Hepatic stellate cell (primary cell): ENCODE data around the gene PRR36.
"Not testable (repeated sequence)": the region's sequence is repeated elsewhere in the genome, so short reads cannot be mapped to it uniquely, and the experiment has no call there.

Experiments
- DNase-seq: peaks from one replicate; pipeline ENCODE4 v3.0.0; 2011; ENCODE audit warnings: low spot score

The PRR36 gene

GRCh38 chr19:7898967-7899366 is 24.8 kb upstream of the PRR36 start:
- DNase-seq: no peak

DNA sequence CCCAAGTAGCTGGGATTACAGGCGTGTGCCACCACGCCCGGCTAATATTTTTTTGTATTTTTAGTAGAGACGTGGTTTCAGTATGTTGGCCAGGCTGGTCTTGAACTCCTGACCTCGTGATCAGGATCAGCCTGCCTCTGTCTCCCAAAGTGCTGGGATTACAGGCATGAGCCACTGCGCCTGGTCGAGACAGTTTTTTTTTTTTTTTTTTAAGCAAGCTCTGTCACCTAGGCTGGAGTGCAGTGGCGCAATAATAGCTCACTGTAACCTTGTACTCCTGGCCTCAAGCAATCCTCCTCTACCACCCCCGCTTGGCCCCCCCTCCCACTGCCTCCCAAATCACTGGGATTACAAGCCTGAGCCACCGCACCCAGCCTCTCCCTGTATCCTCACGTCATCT is 23.1 kb upstream of the PRR36 start:
- DNase-seq: no peak

DNA sequence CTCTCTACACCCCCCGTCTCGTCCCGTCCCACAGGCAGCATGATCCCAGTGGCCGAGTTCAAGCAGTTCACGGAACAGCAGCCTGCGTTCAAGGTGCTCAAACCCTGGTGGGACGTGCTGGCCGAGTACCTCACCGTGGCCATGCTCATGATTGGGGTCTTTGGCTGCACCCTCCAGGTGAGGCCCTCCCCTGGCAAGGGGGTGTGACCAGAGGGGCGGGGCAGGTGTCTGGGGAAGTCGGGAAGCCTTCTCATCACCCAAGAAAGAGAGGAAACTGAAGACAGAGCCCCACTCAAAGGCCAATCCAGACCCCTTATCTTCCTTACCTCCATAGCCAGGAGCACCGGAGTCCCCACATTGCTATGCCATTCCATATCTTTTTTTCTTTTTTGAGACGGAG is 21.4 kb upstream of the PRR36 start:
- no peak for DNase-seq

GRCh38 chr19:7894612-7895309 is 20.6 kb upstream of the PRR36 start:
- DNase-seq: no peak

DNA sequence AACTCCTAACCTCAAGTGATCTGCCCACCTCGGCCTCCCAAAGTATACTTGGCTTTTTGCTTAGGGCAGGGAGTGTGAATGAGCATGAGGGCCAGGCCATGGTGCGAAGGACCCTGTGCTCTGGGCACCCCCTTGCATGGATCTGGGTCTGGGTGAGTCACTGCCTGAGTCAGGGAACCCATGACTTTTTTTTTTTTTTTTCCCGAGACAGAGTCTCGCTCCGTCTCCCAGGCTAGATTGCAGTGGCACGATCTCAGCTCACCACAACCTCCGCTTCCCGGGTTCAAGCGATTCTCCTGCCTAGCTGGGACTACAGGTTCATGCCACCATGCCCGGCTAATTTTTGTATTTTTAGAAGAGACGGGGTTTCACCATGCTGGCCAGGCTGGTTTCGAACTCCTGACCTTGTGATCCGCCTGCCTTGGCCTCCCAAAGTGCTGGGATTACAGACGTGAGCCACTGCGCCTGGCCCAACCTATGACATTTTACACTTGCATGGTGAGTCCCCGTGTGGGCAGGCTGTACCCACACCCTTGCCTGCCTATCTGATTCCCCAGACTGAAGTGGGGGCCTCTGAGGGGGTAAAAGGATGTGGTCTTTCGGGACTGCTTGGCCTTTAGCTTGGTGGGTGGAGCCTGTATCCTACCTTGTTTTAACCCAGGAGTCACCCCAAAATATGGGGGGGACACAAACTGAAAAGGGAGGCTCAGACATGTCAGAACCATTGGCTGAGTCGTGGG is 19.3 kb upstream of the PRR36 start:
- DNase-seq: not testable (repeated sequence)

DNA sequence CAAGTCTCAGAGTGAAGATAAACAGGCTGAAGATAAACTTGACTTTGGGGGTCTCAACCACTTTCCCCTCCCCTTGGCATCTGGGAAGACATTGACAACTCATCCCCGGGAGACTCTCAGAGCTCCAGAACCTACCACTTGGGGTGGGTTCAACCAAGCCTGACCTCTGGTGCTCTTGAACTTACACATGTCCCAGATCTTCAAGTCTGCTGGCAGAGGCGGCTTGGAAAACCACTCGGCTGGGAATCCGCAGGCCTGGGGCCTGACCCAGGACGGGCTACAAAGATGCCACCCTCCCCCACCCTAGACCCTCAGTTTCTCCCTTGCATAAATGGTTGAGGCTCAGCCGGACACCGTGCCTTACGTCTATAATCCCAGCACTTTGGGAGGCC is 14.6 kb upstream of the PRR36 start:
- no peak for DNase-seq

DNA sequence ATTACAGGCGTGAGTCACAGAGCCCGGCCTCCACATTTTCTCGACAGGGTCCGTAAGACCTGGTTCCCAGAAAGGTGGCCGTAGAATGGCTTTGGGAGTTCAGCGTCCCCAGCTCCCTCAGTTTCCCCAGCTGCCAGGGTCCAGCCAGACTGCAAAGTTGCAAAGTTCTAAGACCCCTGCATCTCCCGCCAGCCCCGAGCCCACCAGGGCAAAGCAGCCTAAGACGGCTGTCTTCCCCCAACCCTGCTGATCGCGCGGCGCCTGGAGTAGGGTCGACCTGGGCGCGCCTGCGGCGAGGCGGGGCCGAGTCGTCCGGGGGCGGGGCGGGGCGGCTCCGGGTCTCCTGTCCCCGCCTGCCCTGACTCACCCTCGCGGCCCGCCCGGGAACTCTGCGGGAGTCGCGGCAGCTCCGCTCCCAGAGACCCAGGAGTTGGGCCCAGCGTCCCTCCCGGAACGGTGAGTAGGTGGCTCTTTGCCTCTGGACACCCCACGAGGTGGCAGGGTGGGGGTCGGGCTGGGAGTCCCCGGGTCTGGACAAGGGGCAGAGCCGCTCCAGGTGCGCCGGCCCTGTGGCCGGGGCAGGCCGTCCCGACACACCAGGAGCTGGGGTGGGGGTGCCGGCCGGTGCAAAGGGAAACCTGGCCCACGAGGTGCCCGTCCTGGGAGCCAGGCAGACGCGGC is 14.1 kb upstream of the PRR36 start, which contains the start of gene LRRC8E:
Gene LRRC8E, plus strand, starts transcription at position 366 of the 681 bp plus-strand sequence. CDS start 7,094 bp downstream, outside the sequence.
- peak; percentile 80 for DNase-seq

- DNase-seq: no peak
Observed at GRCh38 chr19:7887408-7888144, 13.4 kb upstream of the PRR36 start.

DNA sequence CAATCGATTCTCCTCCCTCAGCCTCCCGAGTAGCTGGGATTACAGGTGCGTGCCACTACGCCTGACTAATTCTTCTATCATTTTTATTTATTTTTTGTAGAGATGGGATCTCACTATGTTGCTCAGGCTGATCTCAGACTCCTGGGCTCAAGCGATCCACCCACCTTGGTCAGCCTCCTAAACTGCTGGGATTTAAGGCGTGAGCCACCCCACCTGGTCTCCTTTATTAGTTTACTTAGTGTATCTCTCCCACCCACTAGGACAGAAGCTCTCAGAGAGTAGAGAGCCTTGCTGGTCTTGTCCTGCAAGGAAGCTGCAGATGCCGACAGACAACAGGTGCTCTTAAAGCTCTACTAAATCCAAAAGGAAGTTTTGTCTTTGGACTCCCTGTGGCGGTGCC is 11.6 kb upstream of the PRR36 start:
- DNase-seq: no peak

- DNase-seq: no peak
Observed at GRCh38 chr19:7883796-7884570, 9.8 kb upstream of the PRR36 start.

GRCh38 chr19:7883105-7883504 is 8.9 kb upstream of the PRR36 start:
- DNase-seq: no peak

DNA sequence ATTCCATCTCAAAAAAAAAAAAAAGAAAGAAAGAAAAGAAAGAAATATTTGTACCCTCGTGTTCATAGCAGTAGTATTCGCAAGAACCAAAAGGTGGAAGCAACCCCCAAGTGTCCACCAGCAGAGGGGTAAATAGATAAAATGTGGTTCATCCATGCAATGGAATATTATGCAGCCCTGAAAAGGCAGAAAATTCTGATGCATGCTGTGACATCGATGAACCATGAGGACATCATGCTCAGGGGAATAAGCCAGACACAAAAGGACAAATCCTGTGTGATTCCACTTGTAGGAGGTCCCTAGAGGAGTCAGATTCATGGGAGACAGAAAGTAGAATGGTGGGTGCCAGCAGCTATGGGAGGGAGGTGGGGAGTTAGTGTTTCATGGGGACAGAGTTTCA is 7.7 kb upstream of the PRR36 start:
- DNase-seq: no peak

DNA sequence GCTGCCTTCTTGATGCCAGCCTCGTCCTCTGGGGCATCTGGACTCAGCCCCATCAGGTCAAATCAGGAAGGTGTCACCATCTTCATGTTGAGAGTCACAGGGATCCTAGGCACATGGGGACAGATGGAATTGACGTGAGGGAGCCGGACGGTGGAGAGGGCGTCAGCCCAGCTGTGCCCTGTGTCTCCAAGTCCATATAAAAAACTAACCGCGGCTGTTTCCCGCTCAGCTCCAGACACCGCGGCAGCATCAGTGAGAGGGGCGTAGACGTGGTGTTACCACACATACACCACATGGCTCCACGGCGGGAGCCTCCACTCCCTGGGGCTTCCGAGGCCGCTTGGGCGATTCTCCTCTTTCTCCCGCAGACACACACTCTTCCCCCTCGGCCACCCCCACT is 5.6 kb upstream of the PRR36 start:
- no peak for DNase-seq

GRCh38 chr19:7879111-7879807 is 5.1 kb upstream of the PRR36 start:
- DNase-seq: no peak

- DNase-seq: no peak
Observed at GRCh38 chr19:7877249-7877836, 3.2 kb upstream of the PRR36 start.

GRCh38 chr19:7874897-7875273 is 695 bp upstream of the PRR36 start:
- no peak for DNase-seq

DNA sequence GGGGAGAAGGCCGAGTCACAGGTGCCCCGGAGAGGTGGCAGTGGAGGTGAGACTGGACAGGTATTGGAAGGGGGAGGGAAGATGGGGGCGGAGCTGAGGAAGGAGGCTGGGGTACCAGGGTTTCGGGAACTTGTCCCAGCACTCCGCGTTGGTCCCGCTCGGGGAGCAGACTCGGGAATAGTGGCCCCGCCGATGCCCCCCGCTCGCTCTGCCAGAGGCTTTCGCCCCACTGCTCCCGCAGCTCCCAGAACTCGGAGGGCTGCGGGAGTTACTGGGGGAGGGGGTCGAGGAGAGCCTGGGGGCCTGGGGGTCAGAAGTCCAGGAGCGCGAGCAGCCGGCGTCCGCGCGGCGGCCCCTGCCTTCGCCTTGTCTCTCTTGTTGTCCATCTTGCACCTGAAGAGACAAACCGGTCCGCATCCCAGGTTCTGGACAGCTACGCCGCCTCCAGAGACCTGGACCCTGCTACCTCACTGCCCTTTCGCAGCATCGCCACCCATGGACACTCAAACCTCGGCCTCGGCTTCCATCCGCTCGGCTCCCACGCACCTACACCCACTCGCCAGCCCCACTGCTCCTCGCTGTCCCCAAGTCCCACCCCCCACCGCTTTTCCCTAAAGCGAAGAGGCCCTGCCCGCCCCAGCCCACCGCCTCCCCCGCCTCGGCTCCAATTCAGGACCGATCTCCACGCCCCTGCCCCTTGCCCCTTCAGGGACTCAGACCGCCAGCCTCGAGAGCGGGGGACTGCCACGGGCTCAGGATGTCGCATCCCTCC is 700 bp downstream of the PRR36 start:
- no peak for DNase-seq

DNA sequence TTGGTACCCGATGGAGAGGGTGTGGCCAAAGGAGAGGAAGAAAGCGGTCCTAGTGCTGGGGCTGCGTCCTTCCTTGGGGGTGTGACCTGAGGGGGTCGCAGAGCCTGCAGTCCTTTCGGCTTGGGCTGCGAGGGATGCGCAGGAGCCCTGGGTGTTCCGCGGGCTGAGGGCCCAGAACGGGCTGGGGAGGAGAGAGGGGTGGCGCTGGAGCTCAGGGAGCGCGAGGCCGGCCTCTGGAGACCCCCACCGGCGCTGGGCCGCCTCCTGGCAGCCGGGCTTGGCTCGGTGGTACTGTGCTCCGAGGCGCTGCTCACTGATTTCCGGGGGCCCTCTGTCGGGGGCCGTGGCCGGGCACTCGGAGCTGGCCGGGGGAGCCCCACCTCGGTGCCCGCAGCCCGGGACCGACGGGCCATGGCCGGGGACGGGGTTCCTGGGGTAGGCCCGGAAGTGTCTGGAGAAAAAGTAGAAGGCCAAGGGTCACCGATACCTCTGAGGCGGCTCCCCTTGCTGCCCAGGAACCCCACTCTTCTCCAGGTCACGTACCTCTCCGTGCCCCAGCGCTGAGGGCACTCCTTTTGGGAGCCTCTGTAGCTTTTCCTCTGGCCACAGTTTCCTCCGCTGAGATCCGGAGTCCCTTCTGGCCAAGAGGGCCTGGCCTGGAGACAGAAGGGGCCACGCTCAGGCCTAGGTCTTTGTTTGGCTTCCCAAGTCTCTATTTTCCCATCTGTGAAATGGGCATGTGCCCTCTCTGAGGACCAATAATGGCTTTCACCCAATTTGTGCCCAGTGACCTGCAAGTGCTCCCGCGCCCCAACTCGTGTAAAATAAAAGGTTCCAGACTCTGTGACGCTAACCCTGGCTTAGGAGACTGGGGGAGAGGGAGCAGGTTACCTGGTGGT is 1.6 kb downstream of the PRR36 start:
- DNase-seq: no peak
